NCI-H1436 (cell line): ENCODE results near the gene PPIA.
"Not testable (repeated sequence)": the region's sequence is repeated elsewhere in the genome, so short reads cannot be mapped to it uniquely, and the experiment has no call there.

ENCODE experiments used
- DNase-seq: peaks from one replicate; lab custom pipeline; 2025; lab: John Stamatoyannopoulos, UW

PPIA gene

GRCh38 chr7:44764081-44764480 is 32.4 kb upstream of the PPIA start:
- no peak for DNase-seq

GRCh38 chr7:44764665-44765578 is 31.6 kb upstream of the PPIA start:
- no peak for DNase-seq

GRCh38 chr7:44765579-44766415 is 30.7 kb upstream of the PPIA start:
- DNase-seq: no peak

DNA sequence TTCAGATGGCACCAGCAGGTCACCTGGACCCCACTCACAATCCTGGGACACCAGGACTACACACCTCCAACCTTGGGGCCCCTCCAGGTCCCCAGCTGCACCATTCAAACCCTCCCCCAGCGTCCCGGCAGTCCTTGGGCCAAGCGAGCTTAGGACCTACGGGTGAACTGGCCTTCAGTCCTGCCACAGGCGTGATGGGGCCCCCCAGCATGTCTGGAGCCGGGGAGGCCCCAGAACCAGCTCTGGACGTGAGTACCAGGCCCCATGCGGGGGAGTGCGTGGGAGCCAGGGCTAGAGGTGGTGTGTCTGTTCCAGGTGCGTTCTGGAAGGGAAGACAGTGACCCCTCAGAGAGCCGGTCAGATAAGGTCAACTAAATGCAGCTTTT is 30.1 kb upstream of the PPIA start:
- no peak for DNase-seq

- no peak for DNase-seq
Observed at GRCh38 chr7:44767134-44767911, 29.2 kb upstream of the PPIA start.

DNA sequence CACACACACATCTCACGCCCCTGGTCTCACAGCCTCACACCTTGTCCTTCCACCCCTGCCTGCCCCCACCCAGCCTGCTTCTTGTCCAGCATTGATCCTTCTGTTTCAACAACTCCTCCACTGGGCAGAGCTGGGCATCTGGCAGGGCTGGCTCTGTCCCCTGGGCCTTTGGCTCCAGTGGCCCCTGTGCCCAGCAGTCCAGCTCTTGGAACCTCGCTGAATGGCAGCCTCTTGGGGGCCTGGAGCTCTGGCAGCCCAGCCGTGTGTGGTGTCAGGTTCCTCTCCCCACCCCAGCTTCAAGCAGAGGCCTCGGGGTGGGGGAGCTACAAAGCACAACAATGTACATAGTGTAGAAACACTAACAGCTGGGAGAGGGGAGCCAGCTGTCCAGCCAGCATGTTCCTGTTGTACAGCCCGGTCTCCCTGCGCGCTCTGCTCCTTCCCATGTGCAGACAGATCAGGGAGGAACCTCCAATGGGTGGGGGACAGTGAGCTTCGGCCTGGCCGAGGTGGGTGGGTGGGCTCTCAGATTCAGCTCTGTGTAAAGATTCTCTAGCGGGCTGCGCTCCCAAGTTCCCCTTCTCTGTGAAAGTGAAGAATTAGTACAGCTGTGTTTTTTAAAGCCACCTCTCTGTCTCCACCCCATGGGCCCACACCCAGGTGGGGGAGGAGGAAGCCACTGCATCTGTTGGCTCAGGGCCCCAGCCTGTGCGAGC is 28.4 kb upstream of the PPIA start:
- no peak for DNase-seq

DNA sequence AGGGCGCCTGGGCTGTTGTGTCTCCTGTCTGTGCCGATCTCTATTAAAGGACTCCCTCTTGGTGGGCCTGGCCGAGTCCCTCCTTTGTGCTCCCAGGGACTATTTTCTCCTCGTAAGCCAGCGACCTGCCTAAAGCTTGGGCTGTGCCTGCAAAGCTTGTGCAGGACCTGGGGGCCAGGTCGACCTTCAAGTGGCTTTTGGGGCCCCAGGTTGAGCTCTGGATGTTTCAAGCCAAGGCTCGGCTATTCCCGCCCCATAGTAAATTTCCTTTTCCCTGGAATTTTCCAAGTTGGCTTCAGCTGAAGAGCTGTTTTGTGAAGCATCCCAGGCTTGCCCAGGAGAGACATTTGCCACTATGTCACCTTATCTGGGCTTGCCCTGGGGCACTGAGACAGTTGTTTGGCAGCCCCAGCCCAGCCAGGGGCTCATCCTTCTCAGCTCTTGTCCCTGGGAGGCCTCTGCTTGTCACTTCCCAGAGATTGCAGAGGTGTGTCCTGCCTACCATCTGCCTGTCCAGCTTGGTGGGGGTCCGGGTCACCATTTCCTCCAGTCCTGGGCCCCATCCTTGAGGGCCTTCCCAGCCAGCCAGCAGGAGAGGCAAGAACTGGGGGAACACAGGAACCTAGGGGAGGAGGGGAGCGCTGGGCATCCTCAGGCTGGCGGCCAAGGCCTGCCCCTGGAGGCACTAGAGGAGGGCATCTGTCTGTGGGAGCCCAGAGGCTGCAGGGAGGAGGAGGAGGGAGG is 27.7 kb upstream of the PPIA start:
- DNase-seq: no peak

GRCh38 chr7:44769376-44769775 is 27.1 kb upstream of the PPIA start:
- DNase-seq: no peak

- DNase-seq: no peak
Observed at GRCh38 chr7:44769776-44770294, 26.6 kb upstream of the PPIA start.

DNA sequence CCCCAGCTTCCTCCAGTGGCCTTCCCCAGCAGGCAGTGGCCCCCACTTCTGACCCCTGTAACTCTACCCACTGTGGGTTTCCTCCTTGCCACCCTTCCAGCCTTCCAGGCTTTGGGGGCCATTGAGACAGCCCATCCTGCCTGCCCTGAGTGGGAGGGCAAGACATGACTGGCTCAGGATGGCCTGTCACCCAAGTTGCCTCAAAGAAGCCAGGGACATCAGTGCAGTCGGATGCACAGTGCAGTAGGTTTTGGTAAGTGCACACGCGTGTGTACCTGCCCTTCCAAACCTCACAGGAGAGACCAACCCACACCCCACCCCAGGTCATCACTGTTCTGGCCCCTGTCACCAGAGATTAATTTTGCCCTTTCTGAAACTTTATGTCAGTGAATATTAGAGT is 25.1 kb upstream of the PPIA start:
- no peak for DNase-seq

DNA sequence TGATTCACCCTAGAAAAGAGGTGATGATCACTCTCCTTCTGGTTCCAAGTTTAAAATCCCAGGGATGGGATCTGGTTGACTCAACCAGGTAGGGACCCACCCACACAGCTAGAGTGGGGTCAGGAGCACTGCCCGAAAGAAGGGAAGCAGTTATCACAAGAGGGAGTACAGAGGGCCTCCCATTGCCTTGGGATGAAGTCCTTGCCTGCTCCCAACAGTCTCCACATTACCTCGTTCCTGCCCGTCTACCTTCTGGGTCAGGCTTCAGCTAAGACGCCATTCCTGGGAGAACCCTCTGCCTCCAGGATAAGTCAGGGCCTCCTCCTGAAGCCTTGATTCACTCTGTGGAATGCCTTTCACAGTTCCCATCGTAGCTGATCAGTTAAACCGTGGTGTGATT is 24.0 kb upstream of the PPIA start:
- no peak for DNase-seq

DNA sequence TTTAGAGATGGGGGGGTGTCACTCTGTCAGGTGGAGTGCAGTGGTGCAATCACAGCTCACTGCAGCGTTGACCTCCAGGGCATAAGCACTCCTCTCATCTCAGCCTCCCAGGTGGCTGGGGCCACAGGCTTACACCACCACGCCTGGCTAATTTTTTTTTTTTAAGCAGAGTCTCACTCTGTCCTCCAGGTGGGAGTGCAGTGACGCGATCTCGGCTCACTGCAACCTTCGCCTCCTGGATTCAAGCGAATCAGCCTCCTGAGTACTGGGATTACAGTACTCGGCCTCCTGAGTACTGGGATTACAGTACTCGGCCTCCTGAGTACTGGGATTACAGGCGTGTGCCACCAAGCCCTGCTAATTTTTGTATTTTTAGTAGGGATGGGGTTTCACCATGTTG is 23.6 kb upstream of the PPIA start:
- no peak for DNase-seq

DNA sequence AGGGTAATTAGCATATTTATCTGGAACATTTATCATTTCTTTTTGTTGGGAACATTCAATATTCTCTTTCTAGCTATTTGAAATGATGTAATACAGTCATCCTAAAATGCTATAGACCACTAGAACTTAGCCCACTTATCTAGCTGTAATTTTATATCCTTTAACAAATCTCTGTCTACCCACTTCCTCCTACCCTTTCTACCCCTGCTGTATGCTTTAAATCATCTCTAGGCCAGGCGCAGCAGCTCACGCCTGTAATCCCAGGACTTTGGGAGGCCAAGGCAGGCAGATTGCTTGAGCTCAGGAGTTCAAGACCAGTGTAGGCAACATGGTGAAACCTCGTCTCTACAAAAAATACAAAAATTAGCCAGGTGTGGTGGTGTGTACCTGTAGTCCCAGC is 22.0 kb upstream of the PPIA start:
- DNase-seq: not testable (repeated sequence)

GRCh38 chr7:44775383-44776107 is 20.9 kb upstream of the PPIA start:
- DNase-seq: no peak

- no peak for DNase-seq
Observed at GRCh38 chr7:44776211-44776610, 20.3 kb upstream of the PPIA start.

GRCh38 chr7:44782460-44782859 is 14.0 kb upstream of the PPIA start:
- DNase-seq: no peak

GRCh38 chr7:44783407-44783806 is 13.1 kb upstream of the PPIA start:
- DNase-seq: no peak

- DNase-seq: no peak
Observed at GRCh38 chr7:44784364-44784763, 12.1 kb upstream of the PPIA start.

DNA sequence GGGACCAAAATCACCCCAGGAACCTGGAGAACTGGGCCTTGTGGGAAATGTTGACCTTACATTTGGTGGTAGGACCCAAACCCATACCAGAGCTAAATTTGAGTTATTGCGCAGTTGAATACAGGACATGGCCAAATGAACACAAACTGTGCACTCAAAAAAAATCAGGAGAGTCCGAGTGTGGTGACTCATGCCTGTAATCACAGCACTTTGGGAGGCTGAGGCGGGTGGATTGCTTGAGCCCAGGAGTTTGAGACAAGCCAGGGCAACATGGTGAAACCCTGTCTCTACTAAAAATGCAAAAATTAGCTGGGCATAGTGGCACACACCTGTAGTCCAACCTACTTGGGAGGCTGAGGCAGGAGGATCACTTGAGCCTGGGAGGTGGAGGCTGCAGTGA is 11.3 kb upstream of the PPIA start:
- not testable (repeated sequence) for DNase-seq

GRCh38 chr7:44787041-44787440 is 9.4 kb upstream of the PPIA start:
- DNase-seq: no peak
